ENCODE data around the gene PRSS12. TPM values are rescaled to one million over a fixed set of nuclear protein-coding genes. Genes with fewer than 3 reads are reported as not detected.
"Not testable (repeated sequence)": the region's sequence is repeated elsewhere in the genome, so short reads cannot be mapped to it uniquely, and the experiment has no call there.

PRSS12 gene
- total RNA-seq, 1 donor from 2014 or later: 0.83 TPM

- ATAC-seq: peak; percentile 41
- DNase-seq (ENCODE audit: low spot score): peak; percentile 55
These were observed 72.1 kb downstream of the PRSS12 start for GRCh38 chr4:118280501-118281218.

GRCh38 chr4:118279920-118280432, 72.8 kb downstream of the PRSS12 start:
- DNase-seq (ENCODE audit: low spot score): no peak
- ATAC-seq: no peak

DNA sequence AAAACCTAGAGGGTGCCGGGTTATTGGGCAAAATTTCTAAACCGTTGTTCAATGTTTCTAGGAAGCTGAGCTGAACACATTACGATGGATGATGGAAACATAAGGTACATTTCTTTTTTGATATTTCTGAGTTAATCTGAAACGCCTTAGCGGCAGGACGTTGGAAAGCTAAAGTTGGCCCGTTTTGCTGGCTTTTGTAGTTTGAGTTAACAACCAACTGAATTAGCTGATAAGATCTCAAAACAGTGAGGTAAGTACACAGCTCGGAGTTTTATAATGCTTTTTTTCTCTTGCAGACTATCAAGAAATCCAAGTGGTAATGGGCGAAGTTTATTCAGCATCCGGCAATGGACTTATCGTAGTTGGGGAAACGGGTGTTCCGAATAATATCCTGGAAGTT, 73.5 kb downstream of the PRSS12 start:
- DNase-seq (ENCODE audit: low spot score) (no peak), ATAC-seq (no peak)

- DNase-seq (ENCODE audit: low spot score) (peak; percentile 98), ATAC-seq (peak; percentile 89)
These were observed 74.1 kb downstream of the PRSS12 start for GRCh38 chr4:118278473-118279274.

- DNase-seq (ENCODE audit: low spot score): no peak
- peak; percentile 21 for ATAC-seq
These were observed 75.6 kb downstream of the PRSS12 start for GRCh38 chr4:118277243-118277642.

- peak; percentile 34 for ATAC-seq
- DNase-seq (ENCODE audit: low spot score): no peak
These were observed 76.2 kb downstream of the PRSS12 start for GRCh38 chr4:118276580-118276979.

GRCh38 chr4:118273642-118274041, 79.2 kb downstream of the PRSS12 start:
- DNase-seq (ENCODE audit: low spot score) (no peak), ATAC-seq (no peak)

DNA sequence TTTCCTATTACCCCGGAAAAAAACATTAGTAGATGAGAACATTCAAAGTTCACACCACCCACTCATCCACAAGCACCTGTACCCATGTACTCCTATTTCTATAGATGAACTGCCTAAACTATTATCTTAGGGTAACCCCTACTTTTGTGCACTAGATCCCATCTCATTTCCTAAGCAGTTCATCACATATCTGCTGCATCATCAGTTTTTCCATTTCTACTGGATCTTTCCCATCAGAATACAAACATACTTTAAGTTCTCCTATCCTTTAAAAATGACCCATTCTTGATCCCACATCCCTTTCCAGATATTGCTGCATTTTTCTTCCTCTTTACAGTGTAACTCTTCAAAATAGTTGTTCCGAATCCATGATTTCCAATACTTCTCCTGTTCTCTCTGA, 81.0 kb downstream of the PRSS12 start:
- ATAC-seq: no peak
- no peak for DNase-seq (ENCODE audit: low spot score)

DNA sequence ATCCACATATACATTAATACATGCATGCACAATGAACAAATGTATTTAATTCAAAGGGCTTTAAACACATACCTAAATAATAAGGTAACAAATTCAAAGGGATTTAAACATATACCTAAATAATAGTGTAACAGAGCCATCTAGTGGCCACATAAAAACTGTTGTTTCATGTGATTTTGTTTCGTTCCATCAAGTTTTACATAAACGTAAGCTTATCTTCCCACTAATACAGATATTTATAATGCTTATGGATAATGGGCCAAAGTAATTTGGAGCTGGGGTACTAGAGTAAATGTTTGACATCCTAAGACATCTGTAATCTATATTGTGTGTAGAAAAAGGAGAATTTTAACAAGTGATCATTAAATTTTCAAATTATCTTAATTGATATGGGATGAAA, 82.3 kb downstream of the PRSS12 start:
- ATAC-seq (peak; percentile 61), DNase-seq (ENCODE audit: low spot score) (no peak)

DNA sequence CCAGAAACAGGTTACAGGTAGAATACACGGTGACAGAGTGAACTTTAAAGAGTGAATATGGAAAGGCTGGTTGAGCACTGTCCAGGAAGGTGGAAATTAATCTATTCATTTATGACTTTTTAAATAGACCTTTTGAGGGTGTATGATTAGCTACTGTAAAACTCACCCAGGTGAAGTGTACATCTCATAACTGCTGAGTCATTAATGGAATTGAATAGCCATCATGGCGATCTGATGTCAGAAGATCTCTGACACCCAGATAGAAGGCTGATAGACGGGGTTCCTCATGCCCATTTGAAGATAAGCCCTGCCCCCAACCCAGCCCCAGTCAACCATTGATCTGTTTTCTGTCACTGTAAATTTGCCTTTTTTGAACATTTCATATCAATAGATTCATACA, 84.0 kb downstream of the PRSS12 start:
- ATAC-seq (no peak), DNase-seq (ENCODE audit: low spot score) (no peak)

DNA sequence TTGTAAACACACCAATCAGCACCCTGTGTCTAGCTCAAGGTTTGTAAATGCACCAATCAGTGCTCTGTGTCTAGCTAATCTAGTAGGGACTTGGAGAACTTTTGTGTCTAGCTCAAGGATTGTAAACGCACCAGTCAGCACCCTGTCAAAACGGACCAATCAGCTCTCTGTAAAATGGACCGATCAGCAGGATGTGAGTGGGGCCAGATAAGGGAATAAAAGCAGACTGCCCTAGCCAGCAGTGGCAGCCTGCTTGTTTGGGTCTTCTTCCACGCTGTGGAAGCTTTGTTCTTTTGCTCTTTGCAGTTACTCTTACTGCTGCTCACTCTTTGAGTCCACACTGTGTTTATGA, 86.7 kb downstream of the PRSS12 start:
- not testable (repeated sequence) for DNase-seq (ENCODE audit: low spot score); ATAC-seq

DNA sequence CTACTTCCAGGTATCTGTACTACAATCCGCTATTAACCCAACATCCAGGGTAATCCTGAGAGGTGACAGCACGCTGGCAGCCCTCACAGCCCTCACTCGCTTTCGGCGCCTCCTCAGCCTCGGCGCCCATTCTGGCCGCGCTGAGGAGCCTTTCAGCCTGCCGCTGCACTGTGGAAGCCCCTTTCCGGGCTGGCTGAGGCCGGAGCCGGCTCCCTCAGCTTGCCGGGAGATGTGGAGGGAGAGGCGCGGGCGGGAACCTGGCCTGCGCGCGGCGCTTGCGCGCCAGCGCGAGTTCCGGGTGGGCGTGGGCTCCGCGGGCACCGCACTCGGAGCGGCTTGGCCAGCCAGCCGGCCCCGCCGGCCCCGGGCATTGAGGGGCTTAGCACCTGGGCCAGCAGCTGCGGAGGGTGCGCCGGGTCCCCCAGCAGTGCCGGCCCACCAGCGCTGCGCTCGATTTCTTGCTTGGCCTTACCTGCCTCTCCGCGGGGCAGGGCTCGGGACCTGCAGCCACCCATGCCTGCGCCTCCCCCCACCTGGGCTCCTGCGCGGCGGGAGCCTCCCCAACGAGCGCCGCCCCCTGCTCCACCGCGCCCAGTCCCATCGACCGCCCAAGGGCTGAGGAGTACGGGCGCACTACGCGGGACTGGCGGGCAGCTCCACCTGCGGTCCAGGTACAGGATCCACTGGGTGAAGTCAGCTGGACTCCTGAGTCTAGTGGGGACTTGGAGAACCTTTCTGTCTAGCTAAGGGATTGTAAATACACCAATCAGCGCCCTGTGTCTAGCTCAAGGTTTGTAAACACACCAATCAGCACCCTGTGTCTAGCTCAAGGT, 87.3 kb downstream of the PRSS12 start:
- ATAC-seq: peak; percentile 94
- peak; percentile 62 for DNase-seq (ENCODE audit: low spot score)

- ATAC-seq (no peak), DNase-seq (ENCODE audit: low spot score) (no peak)
These were observed 88.7 kb downstream of the PRSS12 start for GRCh38 chr4:118264096-118264495.

GRCh38 chr4:118260309-118260708, 92.5 kb downstream of the PRSS12 start:
- no peak for ATAC-seq
- no peak for DNase-seq (ENCODE audit: low spot score)

DNA sequence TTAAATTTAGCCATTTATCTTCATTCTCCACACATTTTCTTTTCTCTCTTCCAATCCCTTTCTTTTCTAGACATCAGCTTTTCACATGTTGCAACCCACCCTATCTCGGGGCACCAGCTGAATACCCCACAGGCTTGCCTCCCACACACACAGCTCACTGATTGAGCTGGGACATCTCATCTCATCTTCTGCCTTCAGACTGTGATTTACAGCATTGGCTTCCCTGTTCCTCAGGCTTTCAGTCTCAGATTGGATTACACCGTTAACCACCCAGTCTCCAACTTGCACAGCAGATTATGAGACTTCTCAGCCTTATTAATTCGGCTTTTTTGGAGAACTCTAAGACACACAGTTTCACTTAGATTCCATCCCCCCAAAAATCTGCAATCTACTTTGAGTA, 93.7 kb downstream of the PRSS12 start:
- DNase-seq (ENCODE audit: low spot score): no peak
- ATAC-seq: no peak

DNA sequence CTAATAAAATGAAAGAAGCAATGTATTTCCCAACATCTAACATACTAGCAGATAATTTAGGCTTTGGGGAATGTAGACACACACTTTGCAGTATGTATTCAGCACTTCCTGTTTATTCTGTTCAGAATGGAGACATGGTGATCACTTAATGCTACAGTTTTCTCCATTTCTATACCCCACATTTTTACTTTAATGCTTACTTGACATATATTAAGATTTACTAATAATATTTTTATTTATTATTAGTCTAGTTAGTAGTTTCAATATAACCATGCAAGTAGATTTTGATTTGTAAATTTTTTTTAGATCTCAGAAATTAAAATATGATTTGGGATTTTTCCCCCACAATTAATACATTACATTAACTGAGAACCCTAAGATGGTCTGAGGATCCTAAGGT, 98.4 kb downstream of the PRSS12 start:
- DNase-seq (ENCODE audit: low spot score) (no peak), ATAC-seq (no peak)

GRCh38 chr4:118249890-118250289, 102.9 kb downstream of the PRSS12 start:
- DNase-seq (ENCODE audit: low spot score) (no peak), ATAC-seq (no peak)

GRCh38 chr4:118237531-118237930, 115.3 kb downstream of the PRSS12 start:
- no peak for ATAC-seq

GRCh38 chr4:118235566-118236120, 117.2 kb downstream of the PRSS12 start:
- no peak for DNase-seq (ENCODE audit: low spot score)
- no peak for ATAC-seq

More at GRCh38 chr4:118237531-118237930, 115.3 kb downstream of the PRSS12 start:
- no peak for DNase-seq (ENCODE audit: low spot score)

Data from left lobe of liver (tissue), 2 donors.